C4-2B (cell line): ENCODE data around the gene RIOK1.

Experiments
- H3K27ac ChIP-seq: fragments of 450-650 bp; 2 replicates; pipeline ENCODE4 v1.5.1; 2017
- CTCF ChIP-seq: fragments of 450-650 bp; conservative IDR thresholded peaks from 2 replicates; pipeline ENCODE4 v1.5.1; 2017; ENCODE audit warnings: mild to moderate bottlenecking
- ZFX ChIP-seq: fragments of 450-650 bp; IDR thresholded peaks from 2 replicates; pipeline ENCODE4 v1.6.1; 2017

Gene RIOK1

GRCh38 chr6:7432391-7433120 lies 42.9 kb downstream of the RIOK1 start:
- no peak overlapping the region for H3K27ac ChIP-seq
- TF ChIP-seq CTCF (no peak), ZFX (no peak)

GRCh38 chr6:7433121-7433617 lies 43.6 kb downstream of the RIOK1 start:
- no peak for TF ChIP-seq CTCF
- no peak for TF ChIP-seq ZFX
- no peak overlapping the region for H3K27ac ChIP-seq

- no peak overlapping the region for H3K27ac ChIP-seq
- no peak for TF ChIP-seq CTCF
- no peak for TF ChIP-seq ZFX
Measured at GRCh38 chr6:7434672-7435071, 45.1 kb downstream of the RIOK1 start.

- H3K27ac ChIP-seq = no peak overlapping the region
- TF ChIP-seq CTCF (no peak), ZFX (no peak)
Measured at GRCh38 chr6:7438011-7438410, 48.4 kb downstream of the RIOK1 start.

GRCh38 chr6:7439228-7439627 lies 49.6 kb downstream of the RIOK1 start:
- no peak for TF ChIP-seq ZFX
- no peak for TF ChIP-seq CTCF
- no peak overlapping the region for H3K27ac ChIP-seq

GRCh38 chr6:7440476-7440875 lies 50.9 kb downstream of the RIOK1 start:
- TF ChIP-seq ZFX (no peak), CTCF (no peak)

GRCh38 chr6:7441048-7441775 lies 51.6 kb downstream of the RIOK1 start:
- TF ChIP-seq CTCF = no peak
- TF ChIP-seq ZFX = no peak
- no peak overlapping the region for H3K27ac ChIP-seq

More at GRCh38 chr6:7440476-7440875, 50.9 kb downstream of the RIOK1 start:
- no peak overlapping the region for H3K27ac ChIP-seq
